HFF-Myc (cell line): Measurements from ENCODE around the gene SULT2B1.
A peak's percentile ranks its signal among the peaks of the same experiment; 100 is the strongest.

Experiments used
- DNase-seq: peaks from one replicate; pipeline ENCODE4 v3.0.0-alpha.2; 2011; ENCODE audit warnings: low read depth; ENCODE audit errors: extremely low read depth
- H3K4me3 ChIP-seq: replicated peaks from 2 replicates; pipeline ENCODE4 v1.5.1; 2011; ENCODE audit warnings: low read depth, mild to moderate bottlenecking, control low read depth, low read length
- CTCF ChIP-seq: IDR thresholded peaks from 2 replicates; pipeline ENCODE4 v1.5.1; 2012; ENCODE audit warnings: mild to moderate bottlenecking, low read depth, low read length, control low read depth; ENCODE audit errors: missing control alignments

Gene SULT2B1

DNA sequence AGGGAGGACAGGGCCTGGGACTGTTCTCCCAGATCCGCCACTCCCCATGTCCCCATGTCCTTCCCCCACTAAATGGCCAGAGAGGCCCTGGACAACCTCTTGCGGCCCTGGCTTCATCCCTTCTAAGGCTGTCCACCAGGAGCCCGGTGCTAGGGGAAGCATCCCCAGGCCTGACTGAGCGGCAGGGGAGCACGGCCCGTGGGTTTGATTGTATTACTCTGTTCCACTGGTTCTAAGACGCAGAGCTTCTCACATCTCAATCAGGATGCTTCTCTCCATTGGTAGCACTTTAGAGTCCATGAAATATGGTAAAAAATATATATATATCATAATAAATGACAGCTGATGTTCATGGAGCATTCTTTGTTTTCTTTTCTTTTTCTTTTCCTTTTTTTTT is 55.4 kb downstream of the SULT2B1 start:
- no peak overlapping the region for H3K4me3 ChIP-seq
- no peak for TF ChIP-seq CTCF
- DNase-seq, result no peak

GRCh38 chr19:48608798-48609263 is 56.9 kb downstream of the SULT2B1 start:
- TF ChIP-seq CTCF, result peak; percentile 73
- H3K4me3 ChIP-seq, result no peak overlapping the region
- DNase-seq, result no peak

DNA sequence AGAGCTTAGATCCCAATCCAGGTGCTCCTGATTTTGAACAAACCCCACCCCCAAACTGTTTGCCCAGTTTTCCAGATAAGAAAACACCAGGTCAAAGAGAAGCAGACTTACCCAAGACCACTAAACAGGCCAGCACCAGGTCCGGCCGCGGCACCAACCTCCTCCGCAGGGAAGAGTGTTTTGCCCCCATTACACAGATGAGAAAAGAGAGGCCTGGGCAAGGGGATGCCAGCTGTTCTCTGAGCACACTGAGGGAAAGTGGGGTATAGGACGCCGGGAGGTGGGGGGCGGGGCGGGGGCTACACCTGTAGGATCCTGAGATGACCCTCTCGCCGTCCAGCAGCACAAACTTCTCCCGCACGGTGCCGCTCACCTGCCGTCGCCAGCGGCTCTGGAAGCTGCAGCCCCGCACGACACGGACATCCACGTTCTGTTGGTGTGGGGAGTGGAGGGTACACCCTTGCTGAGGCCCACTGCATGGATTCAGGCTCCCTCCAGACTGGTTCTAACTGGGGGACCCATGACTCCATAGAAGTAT is 57.7 kb downstream of the SULT2B1 start:
- no peak overlapping the region for H3K4me3 ChIP-seq
- no peak for DNase-seq
- no peak for TF ChIP-seq CTCF

DNA sequence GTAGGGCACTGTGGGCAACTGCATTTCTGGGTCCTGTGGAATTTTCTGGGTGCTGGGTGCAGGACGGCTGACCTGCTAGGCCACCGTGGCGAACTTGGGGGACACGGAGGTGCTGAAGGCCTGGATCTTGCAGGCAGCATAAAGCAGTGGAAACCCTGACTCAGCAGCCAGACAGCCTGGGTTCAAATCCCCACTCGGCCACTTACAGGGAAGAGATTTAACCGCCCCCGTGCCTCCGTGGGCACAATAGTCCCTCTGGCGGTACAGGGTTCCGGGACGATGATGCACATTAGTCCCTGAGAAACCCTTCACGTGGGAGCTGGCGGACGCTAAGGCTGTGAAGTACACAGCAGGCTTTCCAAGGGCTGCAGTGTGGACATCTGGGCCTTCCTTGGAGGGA is 59.9 kb downstream of the SULT2B1 start:
- no peak for TF ChIP-seq CTCF
- H3K4me3 ChIP-seq, result no peak overlapping the region
- DNase-seq, result no peak

GRCh38 chr19:48613024-48613851 is 61.3 kb downstream of the SULT2B1 start:
- DNase-seq, result no peak
- no peak overlapping the region for H3K4me3 ChIP-seq
- no peak for TF ChIP-seq CTCF

- H3K4me3 ChIP-seq, result no peak overlapping the region
- no peak for TF ChIP-seq CTCF
- DNase-seq, result no peak
Measured at GRCh38 chr19:48613852-48614435, 62.0 kb downstream of the SULT2B1 start.
